Body of pancreas (tissue), 4 donors: ENCODE results near the gene CDKAL1. TPM values are rescaled to one million over a fixed set of nuclear protein-coding genes. Genes with fewer than 3 reads are reported as not detected.

Experiments used
- ATAC-seq: fragments of 150-250 bp; one replicate; pipeline ENCODE4 v1.9.1; 2016
- DNase-seq, 4 donors: peaks; one replicate each; pipeline ENCODE4 v3.0.0-alpha.2; 2019
- H3K27ac ChIP-seq, 4 donors: fragments of 200-600 bp; sonication (generic); 1 replicate in 3 of 4; 2 replicates in 1 of 4; pipeline versions ENCODE4 v1.5.1 to v1.6.1; 2016 to 2019; ENCODE audit warnings: mild to moderate bottlenecking in 1 of 4, mixed read lengths in 1 of 4, moderate library complexity in 1 of 4
- H3K27me3 ChIP-seq, 2 donors: fragments of 200-600 bp; sonication (generic); one replicate each; pipeline ENCODE4 v1.6.0; 2016; ENCODE audit warnings: mild to moderate bottlenecking in 1 of 2
- H3K36me3 ChIP-seq, 2 donors: fragments of 200-600 bp; sonication (generic); replicated peaks in 1 of 2; 2 replicates each; pipeline ENCODE4 v1.5.1; 2016; ENCODE audit warnings: low read depth in 2 of 2; ENCODE audit not compliant: insufficient read depth in 1 of 2
- H3K4me1 ChIP-seq: fragments of 200-600 bp; sonication (generic); one replicate; pipeline ENCODE4 v1.6.0; 2016
- H3K4me3 ChIP-seq, 2 donors: fragments of 200-600 bp; sonication (generic); 1 replicate in 1 of 2; 2 replicates in 1 of 2; pipeline ENCODE4 v1.5.1; 2016 to 2019
- H3K9me3 ChIP-seq, 3 donors: fragments of 200-600 bp; sonication (generic); 1 replicate in 2 of 3; 2 replicates in 1 of 3; pipeline ENCODE4 v1.5.1; 2016
- CTCF ChIP-seq, 7 experiments: fragments of 450-650 bp in 4 of 7; fragments of 200-600 bp in 3 of 7; sonication (generic) in 3 of 7; IDR thresholded peaks; one replicate each; pipeline ENCODE4 v1.5.1; 2016 to 2019; ENCODE audit warnings: antibody characterized with exemption in 7 of 7
- POLR2A ChIP-seq, 3 donors: fragments of 450-650 bp; IDR thresholded peaks; one replicate each; pipeline ENCODE4 v1.6.1; 2016; ENCODE audit warnings: antibody characterized with exemption in 3 of 3, mild to moderate bottlenecking in 2 of 3
- WGBS, 2 donors: methylation state at CpG; one replicate each; pipeline ENCODE4 v1.1.5; 2017; 5-methylcytosine and 5-hydroxymethylcytosine counted together
- intact Hi-C: fragments of 100-400 bp; cut with DNase I; formaldehyde crosslinking; loops from one replicate; pipeline ENCODE4 v1.15.1; 2023
- total RNA-seq, 2 donors: library from RNA; depleted of rRNA; stranded (reverse); fragments of >200 nt; gene quantifications; one replicate each; pipeline ENCODE4 v1.1.0, GENCODE V29; 2016

CDKAL1 gene
- total RNA-seq, 2 donors from 2014 or later: 16.3 to 18.1 TPM

- H3K4me3 ChIP-seq: no peak overlapping the region
- H3K27ac ChIP-seq: no peak overlapping the region
- TF ChIP-seq POLR2A (IDR thresholded peaks at IDR 0.05) (no peak), CTCF (IDR thresholded peaks at IDR 0.05) (no peak)
- DNase-seq (no peak), ATAC-seq (no peak)
- intact Hi-C loops: no loop called here
- peaks cover 11% of the 10 kb centered on the region for H3K4me1 ChIP-seq
- 56 to 65% methylated on average over 8 of the region's 8 CpGs for WGBS, 2 donors
- H3K27me3 ChIP-seq: no peaks in the 10 kb centered on the region
- H3K36me3 ChIP-seq: no peaks in the 10 kb centered on the region
- H3K9me3 ChIP-seq: no peaks in the 10 kb centered on the region
Observed at GRCh38 chr6:20652299-20653084, 118.2 kb downstream of the CDKAL1 start.

- TF ChIP-seq CTCF (IDR thresholded peaks at IDR 0.05): no peak
- no peak for TF ChIP-seq POLR2A (IDR thresholded peaks at IDR 0.05)
- no peak overlapping the region for H3K4me3 ChIP-seq
Observed at GRCh38 chr6:20653085-20653479, 118.8 kb downstream of the CDKAL1 start.

DNA sequence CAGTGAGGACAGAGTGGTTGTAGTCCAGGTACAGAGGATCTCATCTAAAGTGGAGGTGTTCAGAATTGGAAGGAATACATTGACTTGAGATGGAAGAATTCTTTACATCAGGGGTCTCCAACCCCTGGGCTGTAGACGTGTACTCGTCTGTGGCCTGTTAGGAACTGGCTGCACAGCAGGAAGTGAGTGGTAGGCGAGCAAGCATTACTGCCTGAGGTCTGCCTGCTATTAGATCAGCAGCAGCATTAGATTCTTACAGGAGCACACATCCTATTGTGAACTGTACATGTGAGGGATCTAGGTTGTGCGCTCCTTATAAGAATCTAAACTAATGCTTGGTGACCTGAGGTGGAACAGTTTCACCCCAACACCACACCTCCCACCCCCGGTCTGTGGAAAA is 121.1 kb downstream of the CDKAL1 start:
- ATAC-seq: no peak
- TF ChIP-seq CTCF (IDR thresholded peaks at IDR 0.05) (no peak), POLR2A (IDR thresholded peaks at IDR 0.05) (no peak)
- intact Hi-C loops: no loop called here

More at GRCh38 chr6:20653085-20653479, 118.8 kb downstream of the CDKAL1 start:
- peaks cover 17% of the 10 kb centered on the region for H3K4me1 ChIP-seq
- no peaks in the 10 kb centered on the region for H3K36me3 ChIP-seq
- intact Hi-C loops: no loop called here
- no peaks in the 10 kb centered on the region for H3K9me3 ChIP-seq
- no peak overlapping the region for H3K27ac ChIP-seq
- ATAC-seq: no peak
- WGBS, 2 donors: 93 to 96% methylated on average over 4 of the region's 4 CpGs
- H3K27me3 ChIP-seq: no peaks in the 10 kb centered on the region
- DNase-seq: no peak

DNA sequence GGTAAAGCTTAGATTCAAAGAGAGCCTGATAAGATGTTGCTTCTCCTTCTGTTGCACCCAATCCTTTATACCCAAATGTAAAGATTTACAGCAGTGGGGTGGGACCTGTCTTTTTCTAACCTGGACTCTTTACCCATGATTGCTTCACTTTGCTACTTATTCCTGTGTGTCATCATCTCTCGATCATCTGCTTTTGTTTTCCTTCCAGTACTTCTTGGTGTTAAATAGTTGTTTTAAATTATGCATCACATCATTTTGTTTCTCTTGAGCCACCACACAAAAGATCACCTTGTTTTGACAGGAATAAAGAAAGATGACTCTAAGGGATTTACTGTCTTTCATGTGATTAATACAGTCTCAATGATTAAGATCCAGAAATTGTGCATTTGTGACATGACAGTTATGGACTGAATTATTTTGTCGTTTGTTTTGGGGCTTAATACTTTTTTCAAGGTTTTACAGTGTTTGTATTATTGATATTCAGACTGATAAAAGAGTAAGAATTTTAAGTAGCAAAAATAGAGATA is 123.1 kb downstream of the CDKAL1 start:
- no peaks in the 10 kb centered on the region for H3K36me3 ChIP-seq
- TF ChIP-seq POLR2A (IDR thresholded peaks at IDR 0.05) (no peak), CTCF (IDR thresholded peaks at IDR 0.05) (no peak)
- no peak for ATAC-seq
- DNase-seq: no peak
- peaks cover 45% of the 10 kb centered on the region for H3K4me1 ChIP-seq
- intact Hi-C loops: no loop called here
- H3K4me3 ChIP-seq: no peak overlapping the region
- H3K9me3 ChIP-seq: no peaks in the 10 kb centered on the region
- no peaks in the 10 kb centered on the region for H3K27me3 ChIP-seq
- WGBS, 2 donors: 43 to 52% methylated on average over 2 of the region's 2 CpGs
- no peak overlapping the region for H3K27ac ChIP-seq

More for the DNA sequence above, 121.1 kb downstream of the CDKAL1 start:
- H3K4me1 ChIP-seq: peaks cover 26% of the 10 kb centered on the region
- H3K27me3 ChIP-seq: no peaks in the 10 kb centered on the region
- no peaks in the 10 kb centered on the region for H3K36me3 ChIP-seq
- no peak for DNase-seq
- no peak overlapping the region for H3K27ac ChIP-seq
- no peaks in the 10 kb centered on the region for H3K9me3 ChIP-seq
- WGBS, 2 donors: 95 to 97% methylated on average over 4 to 5 of the region's 5 CpGs
- H3K4me3 ChIP-seq: no peak overlapping the region
